ENCODE results near the gene CRY2.
"Not testable (repeated sequence)": the region's sequence is repeated elsewhere in the genome, so short reads cannot be mapped to it uniquely, and the experiment has no call there.

Gene CRY2

DNA sequence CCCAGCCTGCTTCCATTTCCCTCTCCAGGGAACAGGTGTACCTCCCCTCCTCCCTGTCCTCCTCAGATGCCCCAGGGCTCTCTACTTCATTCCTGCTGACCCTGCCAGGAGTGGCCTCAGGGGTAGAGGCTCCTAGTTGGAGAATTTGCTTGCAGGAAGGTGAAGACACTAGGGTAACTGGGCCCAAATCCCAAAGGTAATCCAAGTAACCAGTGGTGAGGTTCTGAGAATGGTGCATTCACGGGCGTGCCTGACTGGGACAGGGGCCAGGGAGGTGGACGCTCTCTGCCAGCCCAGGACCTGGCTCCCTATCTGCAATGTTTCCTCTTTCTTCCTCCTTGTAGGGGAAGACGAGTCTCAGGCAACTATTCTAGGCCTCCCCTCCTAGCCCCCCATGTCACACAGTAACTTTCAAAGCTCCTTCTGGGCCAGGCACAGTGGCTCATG is 39.5 kb upstream of the CRY2 start:
- no peak for TF ChIP-seq CTCF (IDR thresholded peaks at IDR 0.05; ENCODE audit: extremely low read depth, insufficient read depth, missing control alignments)
- no peak for DNase-seq (ENCODE audit: low spot score)
- in situ Hi-C loops (cut with MboI; ENCODE audit: low pct_unique_long_range_greater_than_20kb, low sequenced_read_pairs, unreplicated experiment) = no loop called here

- DNase-seq (ENCODE audit: low spot score); in situ Hi-C loops (cut with MboI; ENCODE audit: low pct_unique_long_range_greater_than_20kb, low sequenced_read_pairs, unreplicated experiment): not testable (repeated sequence)
These were observed 38.8 kb upstream of the CRY2 start for GRCh38 chr11:45808427-45808826.

- in situ Hi-C loops (cut with MboI; ENCODE audit: low pct_unique_long_range_greater_than_20kb, low sequenced_read_pairs, unreplicated experiment) = no loop called here
- no peak for DNase-seq (ENCODE audit: low spot score)
- TF ChIP-seq CTCF (IDR thresholded peaks at IDR 0.05; ENCODE audit: extremely low read depth, insufficient read depth, missing control alignments) = no peak
These were observed 37.5 kb upstream of the CRY2 start for GRCh38 chr11:45809456-45810395.

DNA sequence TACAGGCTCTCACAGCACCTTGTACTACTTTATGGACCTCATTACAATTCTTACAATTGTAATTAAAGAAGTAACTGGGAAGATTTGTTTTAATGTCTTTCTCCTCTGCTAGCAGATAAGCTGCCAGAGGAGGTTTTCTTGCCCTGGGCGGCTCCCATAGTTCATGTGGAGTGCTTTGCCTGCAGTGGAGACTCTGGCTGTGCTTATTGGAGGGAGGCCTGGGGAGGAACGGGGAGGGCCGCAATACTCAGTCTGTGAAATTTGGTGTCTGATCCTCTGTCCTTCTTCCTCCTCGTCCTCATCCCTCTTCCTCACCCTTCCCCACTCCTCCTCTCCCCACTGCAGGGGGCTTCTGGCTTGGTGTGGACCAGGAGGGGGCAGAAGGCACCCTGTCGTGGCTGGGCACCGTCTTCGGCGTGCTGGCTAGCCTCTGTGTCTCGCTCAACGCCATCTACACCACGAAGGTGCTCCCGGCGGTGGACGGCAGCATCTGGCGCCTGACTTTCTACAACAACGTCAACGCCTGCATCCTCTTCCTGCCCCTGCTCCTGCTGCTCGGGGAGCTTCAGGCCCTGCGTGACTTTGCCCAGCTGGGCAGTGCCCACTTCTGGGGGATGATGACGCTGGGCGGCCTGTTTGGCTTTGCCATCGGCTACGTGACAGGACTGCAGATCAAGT is 36.7 kb upstream of the CRY2 start:
- DNase-seq (ENCODE audit: low spot score) = no peak
- in situ Hi-C loops (cut with MboI; ENCODE audit: low pct_unique_long_range_greater_than_20kb, low sequenced_read_pairs, unreplicated experiment) = no loop called here
- TF ChIP-seq CTCF (IDR thresholded peaks at IDR 0.05; ENCODE audit: extremely low read depth, insufficient read depth, missing control alignments) = no peak

- no peak for DNase-seq (ENCODE audit: low spot score)
- TF ChIP-seq CTCF (IDR thresholded peaks at IDR 0.05; ENCODE audit: extremely low read depth, insufficient read depth, missing control alignments) = no peak
- in situ Hi-C loops (cut with MboI; ENCODE audit: low pct_unique_long_range_greater_than_20kb, low sequenced_read_pairs, unreplicated experiment) = no loop called here
These were observed 36.2 kb upstream of the CRY2 start for GRCh38 chr11:45811109-45811435.

- in situ Hi-C loops (cut with MboI; ENCODE audit: low pct_unique_long_range_greater_than_20kb, low sequenced_read_pairs, unreplicated experiment) = no loop called here
- no peak for TF ChIP-seq CTCF (IDR thresholded peaks at IDR 0.05; ENCODE audit: extremely low read depth, insufficient read depth, missing control alignments)
- DNase-seq (ENCODE audit: low spot score) = no peak
These were observed 35.5 kb upstream of the CRY2 start for GRCh38 chr11:45811571-45812290.
